GM12873 (cell line): ENCODE results near the gene ATG5.

ENCODE experiments used
- CTCF ChIP-seq: IDR thresholded peaks from 2 replicates; pipeline ENCODE4 v1.5.1; 2012; ENCODE audit warnings: low read depth, mild to moderate bottlenecking, moderate library complexity, low read length, control low read depth; ENCODE audit not compliant: insufficient read depth; ENCODE audit errors: missing control alignments

Gene ATG5

GRCh38 chr6:106192824-106193223 lies 132.7 kb downstream of the ATG5 start:
- no peak for TF ChIP-seq CTCF

- TF ChIP-seq CTCF: no peak
Observed at GRCh38 chr6:106188104-106188794, 137.3 kb downstream of the ATG5 start.

GRCh38 chr6:106187424-106187982 lies 138.1 kb downstream of the ATG5 start:
- no peak for TF ChIP-seq CTCF

- no peak for TF ChIP-seq CTCF
Observed at GRCh38 chr6:106186714-106187113, 138.8 kb downstream of the ATG5 start.

- no peak for TF ChIP-seq CTCF
Observed at GRCh38 chr6:106186172-106186571, 139.4 kb downstream of the ATG5 start.

GRCh38 chr6:106185615-106186014 lies 139.9 kb downstream of the ATG5 start:
- no peak for TF ChIP-seq CTCF

GRCh38 chr6:106184629-106185028 lies 140.9 kb downstream of the ATG5 start:
- TF ChIP-seq CTCF: no peak

GRCh38 chr6:106183430-106183829 lies 142.1 kb downstream of the ATG5 start:
- TF ChIP-seq CTCF: no peak
